Measurements from ENCODE around the gene DDX18.

Gene DDX18

DNA sequence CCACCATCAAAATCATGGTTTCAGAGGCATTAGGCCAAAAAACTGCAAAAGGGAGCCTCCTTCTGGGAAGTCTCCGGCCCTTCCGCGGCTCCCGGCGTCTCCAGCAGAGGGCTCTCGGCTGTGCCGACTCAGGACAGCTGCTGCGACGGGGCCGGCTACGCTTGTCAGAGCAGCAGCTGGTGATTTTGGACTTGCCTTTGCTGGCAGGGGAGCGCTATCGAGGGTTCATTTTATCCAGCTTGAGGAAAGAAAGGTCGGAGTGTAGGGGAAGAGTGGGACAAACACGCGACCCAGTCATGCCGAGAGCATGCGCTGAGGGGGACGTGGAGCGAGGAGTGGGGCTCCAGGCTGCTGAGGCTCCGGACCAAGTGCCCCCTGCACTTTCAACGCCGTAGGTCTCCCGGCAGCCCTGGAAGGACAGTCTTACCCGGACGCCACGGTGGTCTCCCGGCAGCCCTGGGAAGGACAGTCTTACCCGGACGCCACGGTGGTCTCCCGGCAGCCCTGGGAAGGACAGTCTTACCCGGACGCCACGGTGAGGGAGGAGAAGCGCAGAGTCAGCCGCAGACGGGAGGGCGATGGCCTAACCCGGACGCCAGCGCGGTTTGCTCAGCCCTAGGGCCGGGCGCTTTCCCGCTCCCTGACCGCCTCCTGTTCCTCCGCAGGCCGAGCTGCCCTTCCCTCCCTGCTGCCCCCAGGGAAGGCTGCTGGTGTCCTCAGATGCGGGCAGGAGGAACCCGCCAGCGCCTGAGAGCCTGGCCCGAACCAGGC, 21.7 kb downstream of the DDX18 start:
- DNase-seq, result no peak

DNA sequence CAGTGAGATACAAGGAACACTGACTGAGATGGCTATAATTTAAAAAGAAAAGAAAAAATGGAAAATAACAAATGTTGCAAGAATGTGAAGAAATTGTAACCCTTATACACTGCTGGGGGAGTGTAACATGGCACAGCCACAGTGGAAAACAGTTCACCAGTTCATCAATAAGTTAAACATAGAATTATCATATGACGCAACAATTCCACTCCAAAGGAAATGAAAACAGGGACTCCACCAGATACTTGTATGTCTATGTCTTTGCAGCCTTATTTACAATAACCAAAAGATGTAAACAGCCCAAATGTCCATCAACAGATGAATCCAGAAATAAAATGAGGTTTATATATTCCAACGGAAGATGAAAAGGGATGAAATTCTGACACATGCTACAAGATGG, 30.8 kb downstream of the DDX18 start:
- no peak for DNase-seq

DNA sequence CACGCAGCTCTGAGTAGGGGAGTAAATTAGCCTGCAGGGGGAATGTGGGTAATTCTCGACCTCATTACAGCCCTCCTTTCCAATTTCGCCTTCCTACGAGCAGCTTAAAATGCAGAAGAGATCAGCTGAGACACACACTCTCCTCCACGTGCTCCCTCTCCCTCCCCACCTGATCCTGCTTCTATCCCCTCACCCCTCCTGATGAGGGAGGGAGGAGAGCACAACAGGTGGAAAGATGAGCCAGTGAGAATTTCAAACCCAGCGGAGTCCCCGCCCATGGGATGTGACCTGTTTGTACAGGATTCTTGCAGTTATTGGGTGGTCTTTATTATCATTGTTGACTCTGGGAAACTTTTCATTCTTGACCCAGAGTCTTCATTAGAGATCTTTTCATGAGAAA, 35.5 kb downstream of the DDX18 start:
- DNase-seq, result no peak

DNA sequence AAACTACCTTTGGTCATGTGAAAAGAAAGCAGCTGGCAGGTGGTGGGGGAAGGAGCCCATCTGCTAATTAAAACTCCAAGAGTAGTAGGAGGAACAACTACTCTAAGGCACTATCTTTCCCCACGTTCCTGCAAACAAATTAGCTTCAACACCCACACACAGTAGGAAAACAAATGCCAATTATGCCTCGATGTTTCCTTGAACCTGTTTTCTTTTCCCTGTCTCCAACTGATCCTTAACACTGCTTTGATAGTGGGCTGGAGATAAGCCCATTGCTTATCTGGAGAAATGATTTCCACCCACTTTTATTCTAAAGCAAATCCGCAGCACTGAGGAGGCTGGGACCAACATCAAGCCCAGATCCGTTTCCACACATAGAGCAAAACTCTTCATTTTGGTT, 36.0 kb downstream of the DDX18 start:
- DNase-seq, result no peak

DNA sequence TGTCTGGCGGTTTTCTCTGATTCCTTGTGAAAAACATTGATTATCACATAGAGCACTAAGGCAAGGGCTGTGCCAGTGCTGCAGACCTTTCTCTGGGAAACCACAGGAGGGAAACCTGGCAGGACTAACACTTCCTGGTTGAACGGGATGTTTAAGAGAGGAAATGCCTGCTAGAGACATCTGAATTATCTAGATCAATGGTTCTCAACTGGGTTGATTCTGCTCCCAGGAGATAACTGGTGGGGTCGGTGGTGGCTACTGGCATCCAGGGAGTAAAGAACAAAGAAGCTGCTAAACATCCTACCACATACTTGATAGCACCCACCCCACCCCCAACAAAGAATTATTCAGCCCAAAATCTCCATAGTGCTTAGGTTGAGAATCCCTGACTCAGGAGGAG, 37.5 kb downstream of the DDX18 start:
- DNase-seq, result no peak

DNA sequence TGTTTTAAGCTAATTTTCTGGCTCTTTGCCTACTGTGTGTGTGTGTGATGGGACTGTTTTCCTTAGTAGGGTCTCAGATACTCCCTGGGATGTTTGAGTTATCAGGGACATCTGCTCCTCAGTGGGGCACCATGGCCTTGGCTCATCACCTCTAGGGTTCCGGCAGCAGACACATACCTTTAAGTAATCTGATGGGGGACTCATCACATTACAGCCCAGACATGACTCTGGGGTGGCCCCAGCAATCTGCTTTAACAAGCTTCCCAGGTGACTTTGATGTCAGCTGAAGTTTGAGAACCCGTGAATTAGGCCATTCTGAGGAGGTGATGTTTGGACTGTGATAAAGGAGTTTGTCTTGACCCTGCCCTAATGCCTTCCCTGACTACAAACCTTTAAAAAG, 38.8 kb downstream of the DDX18 start:
- DNase-seq, result no peak

DNA sequence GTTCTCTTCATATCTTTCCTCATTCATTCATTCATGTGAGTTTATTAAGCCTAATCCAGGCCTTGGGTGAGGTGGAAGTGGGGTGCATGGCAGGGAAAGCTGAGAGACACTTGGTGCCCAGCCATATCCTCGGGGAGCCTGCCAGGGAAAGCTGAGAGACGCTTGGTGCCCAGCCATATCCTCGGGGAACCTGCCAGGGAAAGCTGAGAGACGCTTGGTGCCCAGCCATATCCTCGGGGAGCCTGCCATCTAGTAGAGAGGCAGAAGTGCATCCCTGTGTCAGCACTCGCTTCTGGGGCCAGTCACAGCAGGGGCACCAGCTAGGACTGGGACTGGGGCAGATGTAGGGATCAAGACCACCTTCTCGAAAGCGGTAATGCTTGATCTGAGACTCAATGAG, 39.4 kb downstream of the DDX18 start:
- no peak for DNase-seq

DNA sequence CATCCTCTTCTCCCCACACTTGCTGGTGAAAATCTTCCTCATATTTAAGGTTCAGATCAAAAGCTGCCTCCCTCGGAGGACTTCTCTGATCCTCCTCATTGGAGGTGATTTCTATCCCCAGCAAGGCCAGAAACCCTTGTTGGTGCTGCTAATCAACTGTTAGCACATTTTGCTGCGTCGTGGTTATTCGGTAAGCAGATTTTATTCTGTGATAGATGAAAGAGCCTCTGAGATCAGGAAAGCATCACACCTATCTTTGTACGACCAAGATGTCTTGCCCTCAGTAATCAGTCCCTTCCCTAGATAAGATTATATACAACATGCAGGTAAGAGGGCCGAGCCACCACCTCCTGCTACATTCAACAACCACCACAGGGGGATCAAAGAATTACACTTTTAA, 40.1 kb downstream of the DDX18 start:
- DNase-seq, result no peak

DNA sequence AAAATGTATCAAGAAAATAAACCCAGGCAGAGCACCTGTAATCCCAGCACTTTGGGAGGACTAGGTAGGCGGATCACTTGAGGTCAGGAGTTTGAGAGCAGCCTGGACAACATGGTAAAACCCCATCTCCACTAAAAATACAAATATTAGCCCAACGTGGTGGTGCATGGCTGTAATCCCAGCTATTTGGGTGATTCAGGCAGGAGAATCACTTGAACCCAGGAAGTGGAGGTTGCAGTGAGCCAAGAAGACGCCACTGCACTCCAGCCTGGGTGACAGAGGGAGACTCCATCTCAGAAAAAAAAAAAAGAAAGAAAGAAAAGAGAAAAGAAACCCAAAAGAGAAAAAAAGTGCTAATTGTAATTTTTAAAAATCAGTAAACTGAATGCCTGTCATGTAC, 41.4 kb downstream of the DDX18 start:
- no peak for DNase-seq

DNA sequence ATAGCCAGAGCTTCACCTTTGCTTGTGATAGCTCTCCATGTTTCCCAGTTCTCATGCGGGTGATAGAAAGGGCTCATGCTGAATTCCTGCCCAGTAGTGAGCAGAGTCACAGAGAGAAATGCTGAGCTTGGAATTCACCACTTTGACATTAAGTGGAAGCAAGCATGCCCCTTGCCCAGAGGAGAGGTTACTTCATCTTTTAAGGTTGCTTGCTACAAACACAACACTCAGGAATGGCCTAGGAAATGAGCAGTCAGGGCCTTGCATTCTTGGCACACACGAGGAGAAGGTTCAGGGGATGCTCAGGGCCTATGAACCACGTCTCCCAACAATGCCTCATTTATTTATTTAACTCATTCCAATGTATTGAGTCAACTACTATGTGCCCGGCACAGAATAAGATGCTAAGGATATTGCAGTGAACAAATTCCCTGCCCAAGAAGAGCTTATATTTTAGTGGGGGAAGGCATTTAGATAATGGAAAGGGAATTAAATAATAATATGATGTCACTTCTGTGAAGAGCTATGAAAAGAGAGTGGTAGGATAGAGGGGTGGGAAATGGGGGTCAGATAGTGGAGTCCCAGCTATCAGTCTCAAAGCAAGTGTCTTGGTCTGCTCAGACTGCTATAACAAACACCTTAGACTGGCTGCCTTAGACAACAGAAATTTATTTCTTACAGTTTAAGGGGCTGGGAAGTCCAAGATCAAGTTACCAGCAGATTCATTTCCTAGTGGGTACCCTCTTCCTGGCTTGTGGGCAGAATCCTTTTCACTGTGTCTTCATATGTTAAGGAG, 42.1 kb downstream of the DDX18 start:
- DNase-seq, result no peak

DNA sequence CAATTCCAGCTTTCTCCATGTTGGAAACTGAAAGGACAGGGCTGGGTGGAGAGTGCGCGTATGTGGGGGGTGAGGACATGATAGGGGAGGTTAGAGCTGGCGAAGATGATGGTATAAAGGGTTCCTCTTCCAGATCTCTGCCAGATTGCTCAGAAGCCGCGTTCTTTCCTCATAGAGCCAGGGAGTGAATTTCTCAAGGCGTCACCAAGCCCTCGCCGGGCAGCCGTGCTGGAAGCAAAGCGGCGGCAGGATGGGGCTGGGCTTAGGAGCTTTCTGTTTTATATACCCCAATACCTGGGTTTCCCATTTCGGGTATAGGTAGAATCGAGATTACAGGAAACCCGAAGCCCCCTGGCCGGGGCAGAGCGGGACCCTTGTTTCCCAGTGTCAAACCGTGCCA, 43.8 kb downstream of the DDX18 start:
- DNase-seq, result no peak

DNA sequence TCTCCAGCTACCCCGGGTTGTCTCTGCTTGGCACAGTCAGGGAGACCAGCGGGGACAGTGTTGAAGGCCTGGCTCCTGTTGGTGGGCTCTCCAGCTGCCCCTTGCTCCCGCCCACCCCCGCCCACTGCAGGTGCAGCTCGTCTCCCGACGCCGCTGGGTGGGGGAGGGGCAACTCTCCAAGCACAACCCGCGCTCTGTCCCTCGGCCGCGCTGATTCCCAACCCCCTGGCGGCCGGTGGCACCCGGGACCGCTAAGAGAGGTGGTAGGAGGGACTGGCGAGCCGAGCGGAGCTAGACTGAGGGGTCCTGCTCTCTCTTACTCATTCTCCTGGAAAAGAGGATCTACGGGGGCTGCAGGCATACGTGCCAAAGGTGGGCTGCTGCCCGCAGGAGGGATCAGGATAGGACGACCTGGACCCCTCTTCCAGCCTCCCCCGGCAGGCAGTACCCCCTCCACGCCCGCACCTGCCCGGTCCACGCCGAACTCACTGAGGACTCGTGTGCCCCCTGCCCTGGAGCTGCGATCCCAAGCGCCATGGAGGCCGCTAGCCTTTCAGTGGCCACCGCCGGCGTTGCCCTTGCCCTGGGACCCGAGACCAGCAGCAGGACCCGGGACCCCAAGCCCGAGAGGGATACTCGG, 44.5 kb downstream of the DDX18 start:
- DNase-seq, result no peak

DNA sequence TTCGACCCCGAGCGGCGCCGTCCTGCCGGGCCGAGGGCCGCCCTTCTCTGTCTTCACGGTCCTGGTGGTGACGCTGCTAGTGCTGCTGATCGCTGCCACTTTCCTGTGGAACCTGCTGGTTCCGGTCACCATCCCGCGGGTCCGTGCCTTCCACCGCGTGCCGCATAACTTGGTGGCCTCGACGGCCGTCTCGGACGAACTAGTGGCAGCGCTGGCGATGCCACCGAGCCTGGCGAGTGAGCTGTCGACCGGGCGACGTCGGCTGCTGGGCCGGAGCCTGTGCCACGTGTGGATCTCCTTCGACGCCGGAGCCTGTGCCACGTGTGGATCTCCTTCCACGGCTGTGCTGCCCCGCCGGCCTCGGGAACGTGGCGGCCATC, 45.0 kb downstream of the DDX18 start:
- DNase-seq, result no peak

DNA sequence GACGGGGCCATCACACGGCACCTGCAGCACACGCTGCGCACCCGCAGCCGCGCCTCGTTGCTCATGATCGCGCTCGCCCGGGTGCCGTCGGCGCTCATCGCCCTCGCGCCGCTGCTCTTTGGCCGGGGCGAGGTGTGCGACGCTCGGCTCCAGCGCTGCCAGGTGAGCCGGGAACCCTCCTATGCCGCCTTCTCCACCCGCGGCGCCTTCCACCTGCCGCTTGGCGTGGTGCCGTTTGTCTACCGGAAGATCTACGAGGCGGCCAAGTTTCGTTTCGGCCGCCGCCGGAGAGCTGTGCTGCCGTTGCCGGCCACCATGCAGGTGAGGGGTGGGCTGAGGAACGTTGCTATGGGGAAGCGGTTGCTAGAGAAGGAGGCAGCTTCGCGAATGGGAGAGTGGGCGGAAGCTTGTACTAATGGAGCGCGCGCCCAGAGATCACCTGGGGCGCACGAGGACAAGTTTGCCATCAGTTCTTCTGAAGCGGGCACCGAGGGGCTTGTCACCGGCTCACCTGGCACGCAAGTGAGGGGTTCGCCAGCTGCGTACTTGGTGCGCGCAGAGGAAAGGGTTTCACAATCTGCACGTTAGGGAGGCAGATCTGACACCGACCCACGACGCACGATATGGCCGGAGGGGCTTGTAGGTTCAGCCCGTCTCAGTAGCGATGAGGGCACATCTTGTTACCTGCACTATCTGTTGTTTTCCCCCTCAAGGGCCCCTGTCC, 45.6 kb downstream of the DDX18 start:
- DNase-seq, result no peak

DNA sequence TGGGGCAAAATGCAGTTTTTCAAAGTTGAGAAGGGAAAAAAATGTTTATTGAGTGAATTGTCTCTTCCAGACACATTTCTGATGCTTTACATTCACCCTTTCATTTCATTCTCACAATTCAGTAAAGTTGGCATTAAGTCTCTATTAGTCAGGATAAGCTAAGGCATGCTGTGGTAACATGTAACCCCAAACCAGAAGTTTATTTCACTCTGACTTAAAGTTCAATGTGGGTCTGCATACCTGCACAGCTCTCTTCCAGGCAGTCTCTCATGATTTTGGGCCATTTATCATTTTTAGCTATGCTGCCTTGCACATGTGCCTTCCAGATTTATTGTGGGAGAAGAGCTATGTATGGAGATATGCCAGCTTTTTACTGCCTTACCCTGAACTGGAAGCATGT, 48.0 kb downstream of the DDX18 start:
- DNase-seq, result no peak

DNA sequence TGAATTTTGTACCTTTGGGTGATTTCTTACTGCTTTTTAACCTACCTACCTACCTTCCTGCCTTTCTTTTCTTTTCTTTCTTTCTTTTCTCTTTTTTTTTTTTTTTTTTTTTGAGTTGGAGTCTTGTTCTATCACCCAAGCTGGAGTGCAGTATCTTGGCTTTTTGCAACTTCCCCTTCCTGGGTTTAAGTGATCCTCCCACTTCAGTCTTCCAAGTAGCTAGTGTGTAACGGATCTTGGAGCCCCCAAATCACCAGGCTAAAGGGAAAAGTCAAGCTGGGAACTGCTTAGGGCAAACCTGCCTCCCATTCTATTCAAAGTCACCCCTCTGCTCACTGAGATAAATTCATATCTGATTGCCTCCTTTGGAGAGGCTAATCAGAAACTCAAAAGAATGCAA, 61.3 kb downstream of the DDX18 start:
- DNase-seq, result no peak

DNA sequence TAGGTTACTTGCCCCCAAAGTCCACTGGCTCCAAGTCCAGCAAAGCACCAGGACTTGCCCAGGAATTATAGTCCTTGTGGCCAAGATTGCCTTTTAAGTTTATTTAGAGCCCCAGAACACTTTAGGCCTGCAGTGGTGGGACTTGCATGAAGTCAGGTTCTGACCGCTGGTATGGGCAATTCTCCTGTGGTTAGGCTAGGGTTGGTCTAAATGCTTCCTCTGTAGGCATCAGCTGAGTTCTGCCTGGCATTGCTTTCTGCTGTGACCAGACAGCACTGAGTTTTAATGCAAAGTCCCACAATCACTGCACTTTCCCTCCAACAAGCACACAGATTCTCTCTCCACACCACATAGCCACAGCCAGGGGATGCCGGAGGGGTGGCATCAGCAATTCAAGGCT, 64.5 kb downstream of the DDX18 start:
- no peak for DNase-seq
